Activated CD4-positive, alpha-beta T cell treated with anti-CD3 and anti-CD28 coated beads, Interleukin-2, amount 50 U/mL, for 4 hours (primary cell): Measurements from ENCODE around the gene PACSIN3.

Experiments
- DNase-seq, 2 experiments: peaks; one replicate each; pipeline ENCODE4 v3.0.0-alpha.2; 2020

PACSIN3 gene

DNA sequence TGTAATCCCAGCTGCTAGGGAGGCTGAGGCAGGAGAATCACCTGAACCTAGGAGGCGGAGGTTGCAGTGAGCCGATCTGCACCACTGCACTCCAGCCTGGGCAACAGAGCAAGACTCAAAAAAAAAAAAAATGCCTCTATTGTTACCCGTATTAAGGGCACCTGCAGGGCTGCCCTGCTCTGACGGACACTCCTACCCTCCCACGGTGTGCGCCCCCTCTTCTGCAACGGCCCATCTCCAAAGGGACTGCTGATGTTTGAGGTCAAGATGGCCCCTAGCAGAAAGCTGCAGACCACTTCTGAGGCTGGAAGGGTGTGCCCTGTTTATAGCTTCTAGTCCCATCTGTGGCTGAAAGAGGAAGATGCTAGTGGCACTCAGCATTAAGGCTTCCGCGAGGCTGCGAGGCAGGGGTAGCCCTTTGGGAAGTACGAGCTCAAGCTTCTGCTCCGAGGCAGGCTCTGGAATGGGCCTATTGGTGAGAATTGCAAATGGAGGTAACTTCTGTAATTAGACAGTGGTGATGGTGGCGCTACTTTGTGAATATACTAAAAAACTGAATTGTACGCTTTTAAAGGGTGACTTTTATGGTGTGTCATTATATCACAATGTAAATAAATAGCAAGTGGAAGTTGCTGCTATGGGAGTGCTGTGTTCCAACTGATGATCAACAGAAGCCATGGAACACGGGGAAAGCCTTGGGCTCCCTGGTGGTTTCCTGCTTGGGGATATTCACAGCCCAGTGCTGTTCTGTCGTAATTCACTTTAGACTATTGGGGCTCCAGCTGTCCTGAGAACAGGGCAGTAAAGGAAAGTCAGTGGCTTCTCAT lies 33.9 kb downstream of the PACSIN3 start:
- DNase-seq, result no peak

- DNase-seq, result no peak
Measured at GRCh38 chr11:47149782-47150181, 36.5 kb downstream of the PACSIN3 start.

GRCh38 chr11:47148903-47149531 lies 37.2 kb downstream of the PACSIN3 start:
- DNase-seq, result no peak

DNA sequence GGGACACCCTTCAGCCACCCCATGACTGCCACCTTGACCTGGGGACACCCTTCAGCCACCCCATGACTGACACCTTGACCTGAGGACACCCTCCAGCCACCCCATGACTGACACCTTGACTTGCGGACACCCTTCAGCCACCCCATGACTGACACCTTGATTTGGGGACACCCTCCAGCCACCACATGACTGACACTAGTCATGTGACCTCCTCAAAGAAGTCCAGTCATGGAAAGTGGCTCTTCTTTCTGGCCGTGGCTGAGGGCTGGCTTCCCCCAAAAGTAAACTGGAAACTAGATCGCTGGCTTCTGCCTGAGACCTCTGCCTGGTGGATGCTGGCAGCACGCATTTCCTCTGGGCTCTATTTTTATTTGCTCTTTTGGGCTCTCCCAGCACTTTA lies 38.0 kb downstream of the PACSIN3 start:
- DNase-seq, result no peak

- DNase-seq, result no peak
Measured at GRCh38 chr11:47147681-47148080, 38.6 kb downstream of the PACSIN3 start.

GRCh38 chr11:47147250-47147649 lies 39.0 kb downstream of the PACSIN3 start:
- no peak for DNase-seq

DNA sequence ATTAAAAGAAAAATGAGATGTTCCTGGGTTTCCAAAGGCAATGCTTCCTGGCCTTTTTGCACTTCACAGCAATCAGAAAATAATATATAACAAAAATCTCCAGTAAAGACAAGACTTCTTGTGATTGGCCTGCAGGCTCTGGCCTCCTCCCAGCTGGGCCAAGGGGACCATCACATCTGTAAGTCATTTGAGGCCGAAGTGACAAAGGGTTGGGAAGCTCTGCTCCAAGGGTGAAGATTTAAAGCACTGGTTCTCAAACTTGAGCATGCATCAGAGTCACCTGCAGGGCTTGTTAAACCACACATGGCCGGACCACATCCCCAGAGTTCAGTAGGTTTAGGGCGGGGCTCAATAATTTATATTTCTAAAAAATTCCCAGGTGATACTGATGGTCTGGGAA lies 41.7 kb downstream of the PACSIN3 start:
- no peak for DNase-seq

DNA sequence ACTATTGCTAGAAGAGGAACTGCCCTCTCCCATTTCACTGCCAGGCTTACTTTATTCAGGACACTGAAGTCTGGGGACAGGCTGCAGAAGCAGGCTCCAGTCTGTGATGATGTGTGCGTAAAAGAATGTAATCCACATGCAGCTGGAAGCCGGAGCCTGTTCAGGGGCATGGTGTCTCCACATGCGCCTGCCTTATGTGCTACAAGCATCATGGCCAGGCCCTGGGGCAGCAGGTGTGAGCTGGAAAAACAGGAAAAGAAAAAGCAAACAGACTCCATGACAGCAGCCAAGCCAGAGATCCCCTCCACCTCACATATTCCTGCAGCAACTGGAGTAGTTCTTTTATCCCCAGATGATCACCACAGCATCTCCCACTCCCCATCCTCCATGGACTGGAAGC lies 42.9 kb downstream of the PACSIN3 start:
- DNase-seq, result no peak

- DNase-seq, result no peak
Measured at GRCh38 chr11:47139878-47140277, 46.4 kb downstream of the PACSIN3 start.

DNA sequence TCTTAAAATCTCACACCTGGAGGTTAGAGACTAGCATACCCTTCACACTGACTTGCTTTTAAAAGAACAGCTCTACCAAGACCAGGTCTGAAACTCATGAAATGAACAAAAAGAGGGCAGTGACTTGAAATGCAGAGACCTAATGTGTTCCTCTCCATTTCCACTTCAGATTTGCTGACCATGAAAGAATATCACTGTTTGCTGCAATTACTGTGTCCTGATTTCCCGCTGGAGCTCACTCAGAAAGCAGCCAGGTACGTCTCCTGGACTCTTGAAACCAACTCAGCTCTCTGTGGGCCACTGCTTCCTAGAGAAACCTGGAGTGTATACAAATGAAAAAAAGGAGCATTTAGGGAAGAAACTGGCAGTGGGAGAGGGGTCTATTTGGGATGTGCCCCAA lies 48.8 kb downstream of the PACSIN3 start:
- no peak for DNase-seq

DNA sequence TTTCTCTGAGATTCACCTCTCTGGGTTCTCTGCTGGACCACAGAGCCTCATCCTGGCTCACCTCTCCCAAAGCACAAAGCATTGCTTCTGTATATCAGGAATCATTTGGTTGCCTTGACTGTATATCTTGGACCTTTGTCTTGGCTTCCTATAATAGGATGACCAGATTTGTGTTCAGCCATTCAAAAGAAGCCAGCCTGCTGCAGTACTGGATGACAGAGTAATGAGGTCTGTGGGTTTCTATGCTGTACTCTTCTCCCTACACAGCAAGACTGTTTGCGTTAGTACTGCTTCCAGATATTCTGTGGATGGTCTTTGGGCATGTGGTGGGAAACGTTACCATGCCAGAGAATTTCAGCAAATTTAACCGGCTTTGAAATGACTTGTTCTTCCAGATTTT lies 49.3 kb downstream of the PACSIN3 start:
- DNase-seq, result no peak

DNA sequence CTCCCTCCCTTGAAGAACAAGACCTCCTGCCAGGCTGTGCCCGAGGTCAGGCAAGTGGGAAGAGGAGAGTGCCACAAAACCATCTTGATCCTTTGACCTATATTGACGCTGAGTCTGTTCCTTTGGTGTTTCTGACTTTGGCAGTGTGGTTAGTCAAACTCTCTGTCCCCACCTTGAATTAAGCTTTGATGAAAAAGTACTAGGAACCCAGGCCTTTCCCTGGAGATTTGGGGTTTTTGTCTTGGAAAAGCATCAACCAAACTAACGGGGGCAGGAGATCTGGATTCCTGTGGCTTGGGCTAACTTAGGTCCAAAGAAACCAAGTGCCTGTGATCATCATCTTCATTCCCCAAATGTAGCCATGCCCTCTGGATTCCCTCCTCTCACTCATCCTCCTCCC lies 49.9 kb downstream of the PACSIN3 start:
- no peak for DNase-seq

GRCh38 chr11:47132981-47133380 lies 53.3 kb downstream of the PACSIN3 start:
- no peak for DNase-seq

DNA sequence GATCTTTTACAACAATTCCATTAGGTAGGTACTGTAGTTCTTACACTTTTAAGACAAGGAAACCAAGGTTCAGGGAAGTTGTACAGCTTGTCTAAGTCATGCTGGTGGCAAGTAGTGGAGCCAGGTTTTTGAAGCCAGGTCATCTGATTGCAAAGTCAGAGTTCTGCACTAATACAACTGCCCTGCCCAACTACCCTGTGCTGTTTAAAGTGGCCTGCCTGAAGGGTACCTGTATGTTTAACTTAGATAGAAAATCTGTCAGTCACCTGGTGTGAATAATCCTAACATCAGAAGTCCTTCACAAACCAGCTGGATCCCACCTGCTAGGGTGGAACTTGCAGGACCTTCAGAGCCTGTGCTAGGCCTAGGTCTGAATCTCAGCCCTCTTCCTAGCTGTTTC lies 53.7 kb downstream of the PACSIN3 start:
- DNase-seq, result no peak

GRCh38 chr11:47131136-47131535 lies 55.1 kb downstream of the PACSIN3 start:
- no peak for DNase-seq

GRCh38 chr11:47130543-47130942 lies 55.7 kb downstream of the PACSIN3 start:
- DNase-seq, result no peak
